Stimulated activated CD8-positive, alpha-beta memory T cell treated with anti-CD3 and anti-CD28 coated beads, Interleukin-2, amount 100 ng/mL, for 48 hours (primary cell): ENCODE measurements around the gene GIMAP2.

Experiments
- DNase-seq, 2 donors: peaks; one replicate each; pipeline ENCODE4 v3.0.0-alpha.2; 2020; ENCODE audit warnings: low read depth in 2 of 2

The GIMAP2 gene

DNA sequence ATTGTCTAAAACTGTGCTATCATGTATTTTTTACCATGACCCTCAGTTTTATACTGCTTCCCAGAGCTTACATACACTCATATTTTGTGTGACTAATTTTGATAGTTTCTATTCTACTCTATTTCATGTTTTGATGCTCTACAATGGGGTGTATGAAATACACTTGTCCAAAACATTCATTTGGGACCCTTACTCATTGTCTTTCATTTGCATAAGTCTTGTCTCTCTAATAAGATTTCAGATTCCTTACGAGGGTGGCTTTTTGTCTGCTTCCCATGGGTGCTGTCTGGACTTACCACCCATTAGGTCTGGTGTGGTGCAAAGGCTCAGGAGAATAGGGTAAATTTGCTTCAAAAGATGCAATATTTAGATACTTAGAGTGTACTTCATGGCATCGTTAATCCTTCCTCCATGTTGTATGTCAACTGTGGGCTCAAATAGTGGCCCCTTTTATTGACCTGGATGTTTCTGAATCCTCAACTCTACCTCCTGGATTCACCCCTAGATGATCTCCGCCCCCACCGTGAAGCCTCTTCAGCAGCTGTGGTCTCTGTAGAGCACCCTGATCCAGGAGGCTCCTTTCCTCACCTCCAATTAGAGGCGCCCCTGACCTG, 48.1 kb downstream of the GIMAP2 start:
- no peak for DNase-seq

GRCh38 chr7:150734254-150734653, 48.7 kb downstream of the GIMAP2 start:
- no peak for DNase-seq

DNA sequence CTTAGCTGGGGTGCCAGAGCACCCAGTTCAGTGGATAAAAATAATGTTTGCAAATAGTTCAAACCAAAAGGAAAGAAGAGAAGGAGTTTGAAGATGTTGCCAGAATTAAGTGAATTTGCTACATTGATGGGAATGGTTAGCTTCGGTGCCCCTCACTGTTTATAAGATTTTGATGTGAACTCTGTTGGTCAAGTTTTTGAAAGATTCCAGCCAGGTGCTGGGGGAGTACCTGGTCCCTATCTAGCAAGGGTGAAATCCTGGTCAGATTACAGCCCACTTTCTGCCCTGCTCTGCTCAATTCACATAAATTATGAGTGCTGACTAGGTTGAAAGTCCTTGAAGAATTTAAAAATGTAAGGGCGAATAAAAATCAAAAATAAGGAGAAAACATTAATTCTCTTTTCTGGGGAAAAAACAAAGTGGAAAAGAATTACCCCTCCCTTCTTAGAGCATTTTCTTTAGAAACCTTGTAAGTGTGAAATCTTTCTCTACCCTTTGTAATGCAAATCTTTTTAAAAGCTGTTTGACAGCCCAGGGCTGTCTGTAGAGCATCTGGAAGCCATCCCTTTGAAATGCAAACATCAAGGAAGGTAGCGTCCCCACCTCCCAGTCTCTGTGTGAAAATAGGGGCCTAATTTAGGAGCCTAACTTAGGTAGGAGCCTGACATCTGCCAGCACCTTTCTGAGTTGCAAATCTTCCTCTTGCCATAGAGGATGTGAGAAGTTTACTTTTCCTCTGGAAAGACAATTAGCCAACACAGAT, 50.3 kb downstream of the GIMAP2 start:
- DNase-seq = no peak

DNA sequence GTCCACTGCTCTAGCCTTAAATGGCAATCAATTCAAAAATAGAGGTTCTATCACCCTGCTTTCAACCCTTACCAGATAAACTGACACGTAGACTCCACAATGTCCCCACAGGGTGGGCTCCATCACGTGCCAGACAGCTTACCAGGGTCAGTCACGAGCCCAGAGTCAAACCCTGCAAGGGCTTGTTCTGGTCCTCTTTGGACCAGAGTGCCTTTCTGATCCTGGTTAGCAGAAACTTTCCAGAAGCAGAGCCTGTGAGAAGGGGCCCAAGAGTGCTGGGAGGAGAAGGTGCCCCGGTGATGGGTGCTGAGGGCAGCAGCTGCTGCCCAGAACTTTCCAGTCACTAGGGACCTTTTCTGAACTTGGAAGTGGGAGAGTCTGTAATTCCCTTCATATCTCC, 51.4 kb downstream of the GIMAP2 start:
- no peak for DNase-seq

- no peak for DNase-seq
Measured at GRCh38 chr7:150737265-150738055, 52.0 kb downstream of the GIMAP2 start, which contains the start of gene GIMAP5. Gene GIMAP5 (plus strand): TSS chr7:150737418. CDS start chr7:150740885, 3,467 bp downstream.

- DNase-seq = no peak
Measured at GRCh38 chr7:150738092-150738491, 52.6 kb downstream of the GIMAP2 start.

DNA sequence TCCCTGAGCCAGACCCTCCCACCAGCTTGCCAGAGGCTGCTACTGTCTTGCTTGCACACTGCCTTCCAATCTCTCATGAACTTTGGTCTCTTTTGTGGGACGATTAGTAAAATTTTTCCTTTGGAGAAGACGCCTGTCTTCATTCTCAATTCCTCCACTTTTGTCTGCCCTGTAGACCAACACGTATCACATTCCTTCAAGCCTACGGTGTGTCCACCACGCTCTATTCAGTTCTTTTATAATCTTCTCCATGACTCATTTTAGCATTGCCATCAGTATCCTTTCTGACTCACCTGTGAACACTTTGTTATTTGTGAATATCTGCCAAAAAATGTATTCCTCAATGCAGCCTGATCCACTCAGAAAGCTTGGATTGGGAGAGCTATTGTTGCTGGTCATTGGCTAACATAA, 53.1 kb downstream of the GIMAP2 start:
- no peak for DNase-seq

DNA sequence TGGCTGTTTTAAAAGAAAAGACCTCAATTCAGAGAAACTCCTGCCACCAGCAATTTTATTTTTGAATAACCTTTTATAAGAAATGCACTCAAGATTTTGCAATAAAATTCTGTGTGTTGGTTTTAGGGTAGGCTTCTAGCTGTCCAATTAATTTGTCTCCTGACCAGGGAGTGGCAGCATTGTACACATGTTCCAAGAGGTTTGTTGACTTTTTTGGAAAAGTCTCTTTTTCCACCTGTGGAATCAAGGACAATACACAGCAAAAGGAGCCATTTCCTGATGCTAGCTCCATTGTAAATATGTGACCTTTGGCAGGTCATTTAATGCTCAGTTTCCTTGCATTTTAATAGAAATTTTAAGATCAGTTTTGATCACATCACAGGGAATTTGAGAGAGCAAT, 53.5 kb downstream of the GIMAP2 start:
- no peak for DNase-seq

- DNase-seq = no peak
Measured at GRCh38 chr7:150740053-150740452, 54.5 kb downstream of the GIMAP2 start.

DNA sequence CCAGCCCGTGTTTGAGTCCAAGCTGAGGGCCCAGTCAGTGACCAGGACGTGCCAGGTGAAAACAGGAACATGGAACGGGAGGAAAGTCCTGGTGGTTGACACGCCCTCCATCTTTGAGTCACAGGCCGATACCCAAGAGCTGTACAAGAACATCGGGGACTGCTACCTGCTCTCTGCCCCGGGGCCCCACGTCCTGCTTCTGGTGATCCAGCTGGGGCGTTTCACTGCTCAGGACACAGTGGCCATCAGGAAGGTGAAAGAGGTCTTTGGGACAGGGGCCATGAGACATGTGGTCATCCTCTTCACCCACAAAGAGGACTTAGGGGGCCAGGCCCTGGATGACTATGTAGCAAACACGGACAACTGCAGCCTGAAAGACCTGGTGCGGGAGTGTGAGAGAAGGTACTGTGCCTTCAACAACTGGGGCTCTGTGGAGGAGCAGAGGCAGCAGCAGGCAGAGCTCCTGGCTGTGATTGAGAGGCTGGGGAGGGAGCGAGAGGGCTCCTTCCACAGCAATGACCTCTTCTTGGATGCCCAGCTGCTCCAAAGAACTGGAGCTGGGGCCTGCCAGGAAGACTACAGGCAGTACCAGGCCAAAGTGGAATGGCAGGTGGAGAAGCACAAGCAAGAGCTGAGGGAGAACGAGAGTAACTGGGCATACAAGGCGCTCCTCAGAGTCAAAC, 56.9 kb downstream of the GIMAP2 start:
- no peak for DNase-seq
